Sigmoid colon (tissue), 7 donors: ENCODE measurements around the gene ADNP2. TPM values are rescaled to one million over a fixed set of nuclear protein-coding genes. Genes with fewer than 3 reads are reported as not detected.

Experiments used
- DNase-seq: peaks from one replicate; pipeline ENCODE4 v3.0.0-alpha.2; 2019
- H3K27ac ChIP-seq, 4 donors: fragments of 200-600 bp; sonication (generic); one replicate each; pipeline ENCODE4 v1.5.1; 2016 to 2019; ENCODE audit warnings: mild to moderate bottlenecking in 1 of 4
- H3K27me3 ChIP-seq, 3 donors: fragments of 200-600 bp; sonication (generic); one replicate each; pipeline ENCODE4 v1.5.1; 2019; ENCODE audit warnings: mild to moderate bottlenecking in 1 of 3
- H3K36me3 ChIP-seq, 4 donors: fragments of 200-600 bp; sonication (generic); one replicate each; pipeline ENCODE4 v1.5.1; 2016 to 2019
- H3K4me1 ChIP-seq, 4 donors: fragments of 200-600 bp; sonication (generic); one replicate each; pipeline ENCODE4 v1.5.1; 2017 to 2019
- H3K4me3 ChIP-seq, 4 donors: fragments of 200-600 bp; sonication (generic); one replicate each; pipeline ENCODE4 v1.5.1; 2017 to 2019; ENCODE audit warnings: mild to moderate bottlenecking in 2 of 4, moderate library complexity in 1 of 4
- H3K9me3 ChIP-seq, 4 donors: fragments of 200-600 bp in 3 of 4; sonication (generic) in 3 of 4; one replicate each; pipeline versions ENCODE4 v1.5.1 to v1.6.1; 2013 to 2019
- EP300 ChIP-seq, 4 donors: sonication (generic); formaldehyde crosslinking; IDR thresholded peaks; one replicate each; pipeline ENCODE4 v1.6.1; 2017; ENCODE audit warnings: antibody characterized with exemption in 4 of 4
- POLR2A ChIP-seq, 2 donors: fragments of 450-650 bp; IDR thresholded peaks; one replicate each; pipeline ENCODE4 v1.6.1; 2016; ENCODE audit warnings: antibody characterized with exemption in 2 of 2, mild to moderate bottlenecking in 2 of 2, moderate library complexity in 2 of 2
- POLR2AphosphoS5 ChIP-seq, 4 donors: sonication (generic); formaldehyde crosslinking; IDR thresholded peaks; one replicate each; pipeline ENCODE4 v1.6.1; 2017; ENCODE audit warnings: antibody characterized with exemption in 4 of 4
- WGBS, 2 donors: extraction: QIAGEN DNeasy Blood & Tissue Kit; methylation state at CpG; one replicate each; pipeline ENCODE4 v1.1.7; 2013; 5-methylcytosine and 5-hydroxymethylcytosine counted together
- intact Hi-C: fragments of 100-400 bp; cut with DNase I; formaldehyde crosslinking; loops from one replicate; pipeline ENCODE4 v1.15.1; 2023
- polyA plus RNA-seq, 3 donors: library from polyadenylated mRNA; stranded (reverse); fragments of 200-250 nt; gene quantifications; one replicate each; pipeline ENCODE4 v1.2.3, GENCODE V29; 2013
- total RNA-seq, 4 donors: library from RNA; depleted of rRNA; stranded (reverse); fragments of >200 nt; gene quantifications; one replicate each; pipeline ENCODE4 v1.1.0, GENCODE V29; 2016
- TF ChIP-seq, protein P1 (sequence below), 4 experiments: fragments of 450-650 bp in 3 of 4; fragments of 200-600 bp in 1 of 4; IDR thresholded peaks; one replicate each; pipeline ENCODE4 v1.5.1; 2016 to 2019; ENCODE audit warnings: antibody characterized with exemption in 4 of 4, mild to moderate bottlenecking in 3 of 4, moderate library complexity in 2 of 4
- donor health status: healthy with polysubstance abuse.
- donor health status: Bipolar disorder and iron deficiency.
- donor health status: healthy.

The ADNP2 gene
- total and polyA plus RNA-seq, 7 donors: 3.6 to 18.0 (median 13.0) TPM

- Histone ChIP-seq H3K27me3 (no peaks in the 10 kb centered on the region), H3K36me3 (no peaks in the 10 kb centered on the region), H3K9me3 (no peaks in the 10 kb centered on the region), H3K4me1 (peaks cover 0 to 20% (median 7%) of the 10 kb centered on the region in 4 donors), H3K27ac (peak overlapping the region in 2 of 4 donors; percentile 38 to 70), H3K4me3 (no peak overlapping the region)
- no peak for DNase-seq
- TF ChIP-seq EP300 (IDR thresholded peaks at IDR 0.05) (no peak), POLR2AphosphoS5 (IDR thresholded peaks at IDR 0.05) (no peak), POLR2A (IDR thresholded peaks at IDR 0.05) (no peak)
- TF ChIP-seq, protein P1, sequence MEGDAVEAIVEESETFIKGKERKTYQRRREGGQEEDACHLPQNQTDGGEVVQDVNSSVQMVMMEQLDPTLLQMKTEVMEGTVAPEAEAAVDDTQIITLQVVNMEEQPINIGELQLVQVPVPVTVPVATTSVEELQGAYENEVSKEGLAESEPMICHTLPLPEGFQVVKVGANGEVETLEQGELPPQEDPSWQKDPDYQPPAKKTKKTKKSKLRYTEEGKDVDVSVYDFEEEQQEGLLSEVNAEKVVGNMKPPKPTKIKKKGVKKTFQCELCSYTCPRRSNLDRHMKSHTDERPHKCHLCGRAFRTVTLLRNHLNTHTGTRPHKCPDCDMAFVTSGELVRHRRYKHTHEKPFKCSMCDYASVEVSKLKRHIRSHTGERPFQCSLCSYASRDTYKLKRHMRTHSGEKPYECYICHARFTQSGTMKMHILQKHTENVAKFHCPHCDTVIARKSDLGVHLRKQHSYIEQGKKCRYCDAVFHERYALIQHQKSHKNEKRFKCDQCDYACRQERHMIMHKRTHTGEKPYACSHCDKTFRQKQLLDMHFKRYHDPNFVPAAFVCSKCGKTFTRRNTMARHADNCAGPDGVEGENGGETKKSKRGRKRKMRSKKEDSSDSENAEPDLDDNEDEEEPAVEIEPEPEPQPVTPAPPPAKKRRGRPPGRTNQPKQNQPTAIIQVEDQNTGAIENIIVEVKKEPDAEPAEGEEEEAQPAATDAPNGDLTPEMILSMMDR (IDR thresholded peaks at IDR 0.05): no peak
- WGBS, 2 donors: 60 to 71% methylated on average over 7 of the region's 7 CpGs
- intact Hi-C loops: no loop called here
These were observed 4.7 kb upstream of the ADNP2 start for GRCh38 chr18:80104364-80104779.

GRCh38 chr18:80105369-80106167 is 3.5 kb upstream of the ADNP2 start:
- TF ChIP-seq POLR2AphosphoS5 (IDR thresholded peaks at IDR 0.05) (no peak), POLR2A (IDR thresholded peaks at IDR 0.05) (no peak), EP300 (IDR thresholded peaks at IDR 0.05) (no peak)
- TF ChIP-seq, protein P1 (IDR thresholded peaks at IDR 0.05): no peak
- H3K27me3 ChIP-seq: no peaks in the 10 kb centered on the region
- peaks cover 0 to 27% (median 13%) of the 10 kb centered on the region in 4 donors for H3K4me1 ChIP-seq
- no peak overlapping the region for H3K27ac ChIP-seq
- H3K36me3 ChIP-seq: no peaks in the 10 kb centered on the region
- DNase-seq: no peak
- intact Hi-C loops: loop anchor here (5.0 kb wide), 1 partner anchor 118 kb away; the partner anchor contains the start of gene TXNL4A
- no peak overlapping the region for H3K4me3 ChIP-seq
- WGBS, 2 donors: 79 to 83% methylated on average over 13 of the region's 13 CpGs
- H3K9me3 ChIP-seq: no peaks in the 10 kb centered on the region

DNA sequence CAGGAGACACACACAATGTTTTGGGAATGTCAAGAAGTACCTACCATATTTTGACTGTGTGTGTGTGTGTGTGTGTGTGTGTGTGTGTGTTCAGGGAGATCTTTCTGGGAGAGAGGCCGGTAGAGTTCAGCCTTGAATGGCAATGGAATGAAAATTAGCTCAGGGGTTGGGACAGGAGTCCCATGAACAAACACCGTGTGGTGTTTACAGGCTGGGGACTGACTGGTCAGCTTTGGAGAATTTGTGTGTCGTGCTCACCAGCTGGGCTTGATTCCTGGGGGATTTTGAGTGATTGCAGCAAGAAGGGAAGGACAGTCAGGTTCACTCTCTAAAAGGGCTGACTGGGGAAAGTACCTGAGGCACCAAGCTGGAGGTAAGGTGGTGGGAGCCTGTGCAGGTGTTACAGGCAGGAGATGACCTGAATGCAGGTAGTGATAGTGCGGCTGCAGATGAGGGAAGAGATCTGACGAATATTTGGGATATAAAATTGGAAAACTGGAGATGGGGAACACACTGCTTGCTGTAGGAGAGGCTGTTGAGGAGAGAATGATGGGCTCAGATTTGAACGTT is 2.5 kb upstream of the ADNP2 start:
- 50 to 61% methylated on average over 6 of the region's 6 CpGs for WGBS, 2 donors
- peaks cover 0 to 33% (median 19%) of the 10 kb centered on the region in 4 donors for H3K4me1 ChIP-seq
- intact Hi-C loops: loop anchor here (5.0 kb wide), 1 partner anchor 119 kb away; the partner anchor contains the start of gene TXNL4A
- no peaks in the 10 kb centered on the region for H3K27me3 ChIP-seq
- H3K4me3 ChIP-seq: no peak overlapping the region
- no peaks in the 10 kb centered on the region for H3K9me3 ChIP-seq
- TF ChIP-seq POLR2AphosphoS5 (IDR thresholded peaks at IDR 0.05) (no peak), POLR2A (IDR thresholded peaks at IDR 0.05) (no peak), EP300 (IDR thresholded peaks at IDR 0.05) (no peak)
- TF ChIP-seq, protein P1 (IDR thresholded peaks at IDR 0.05): no peak
- no peak for DNase-seq
- no peak overlapping the region for H3K27ac ChIP-seq
- no peaks in the 10 kb centered on the region for H3K36me3 ChIP-seq

GRCh38 chr18:80107426-80107825 is 1.6 kb upstream of the ADNP2 start:
- WGBS, 2 donors: 72 to 74% methylated on average over 10 of the region's 10 CpGs

More at GRCh38 chr18:80107426-80107825, 1.6 kb upstream of the ADNP2 start:
- no peak for DNase-seq
- Histone ChIP-seq H3K9me3 (no peaks in the 10 kb centered on the region), H3K4me1 (peaks cover 0 to 33% (median 19%) of the 10 kb centered on the region in 4 donors), H3K27ac (peak overlapping the region in 3 of 4 donors; percentile 83 to 94 (median 94)), H3K36me3 (no peaks in the 10 kb centered on the region), H3K27me3 (no peaks in the 10 kb centered on the region), H3K4me3 (no peak overlapping the region)
- TF ChIP-seq, protein P1 (IDR thresholded peaks at IDR 0.05): no peak
- TF ChIP-seq POLR2A (IDR thresholded peaks at IDR 0.05) (no peak), POLR2AphosphoS5 (IDR thresholded peaks at IDR 0.05) (no peak), EP300 (IDR thresholded peaks at IDR 0.05) (no peak)
- intact Hi-C loops: loop anchor here (5.0 kb wide), 1 partner anchor 120 kb away; the partner anchor contains the start of gene TXNL4A
